ENCODE data around the gene PGLYRP2.

Gene PGLYRP2

DNA sequence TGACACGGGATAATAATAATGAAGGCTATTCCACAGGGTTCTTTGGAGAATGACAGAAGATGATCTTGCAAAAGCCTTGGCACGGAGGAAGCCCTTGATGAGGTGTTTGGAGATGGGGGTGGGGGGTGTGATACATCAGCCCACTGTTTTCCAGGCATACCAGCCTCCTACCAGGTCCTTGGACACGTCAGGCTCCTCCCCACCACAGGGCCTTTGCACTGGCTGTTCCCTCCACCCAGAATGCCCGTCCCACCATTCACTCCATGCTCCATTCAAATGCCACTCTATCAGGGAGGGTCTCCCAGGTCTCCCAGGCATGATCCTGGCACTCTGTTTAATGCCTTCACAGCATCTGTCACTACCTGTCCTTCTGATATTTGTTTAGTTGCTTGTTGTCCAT is 32.2 kb downstream of the PGLYRP2 start:
- Histone ChIP-seq H3K4me3 (ENCODE audit: low read length, poor library complexity, severe bottlenecking) (no peak overlapping the region), H3K27me3 (ENCODE audit: insufficient read depth, low read length, poor library complexity, severe bottlenecking) (no peaks in the 10 kb centered on the region), H4K20me1 (ENCODE audit: insufficient read depth, low read length, poor library complexity, severe bottlenecking) (no peaks in the 10 kb centered on the region), H3K36me3 (ENCODE audit: insufficient read depth, low read length) (no peaks in the 10 kb centered on the region), H3K9ac (ENCODE audit: low read depth, low read length, poor library complexity, severe bottlenecking) (no peak overlapping the region), H3K4me2 (ENCODE audit: low read depth, low read length, poor library complexity, severe bottlenecking) (no peak overlapping the region), H2AFZ (ENCODE audit: low read length) (no peak overlapping the region), H3F3A (ENCODE audit: low read depth) (peaks cover 13% of the 10 kb centered on the region; the same call in 1 of the 2 replicates), H3K9me3 (ENCODE audit: insufficient read depth, low read depth, low read length) (no peaks in the 10 kb centered on the region), H3K9me2 (replicated peaks; ENCODE audit: low read depth, low read length) (no peaks in the 10 kb centered on the region), H3K79me2 (ENCODE audit: insufficient read depth, low read length) (no peaks in the 10 kb centered on the region), H3K4me1 (ENCODE audit: insufficient read depth, low read length, poor library complexity, severe bottlenecking) (no peaks in the 10 kb centered on the region)
- no peak for TF ChIP-seq EZH2phosphoT487 (IDR thresholded peaks at IDR 0.05; ENCODE audit: borderline replicate concordance)
- TF ChIP-seq, protein P1, sequence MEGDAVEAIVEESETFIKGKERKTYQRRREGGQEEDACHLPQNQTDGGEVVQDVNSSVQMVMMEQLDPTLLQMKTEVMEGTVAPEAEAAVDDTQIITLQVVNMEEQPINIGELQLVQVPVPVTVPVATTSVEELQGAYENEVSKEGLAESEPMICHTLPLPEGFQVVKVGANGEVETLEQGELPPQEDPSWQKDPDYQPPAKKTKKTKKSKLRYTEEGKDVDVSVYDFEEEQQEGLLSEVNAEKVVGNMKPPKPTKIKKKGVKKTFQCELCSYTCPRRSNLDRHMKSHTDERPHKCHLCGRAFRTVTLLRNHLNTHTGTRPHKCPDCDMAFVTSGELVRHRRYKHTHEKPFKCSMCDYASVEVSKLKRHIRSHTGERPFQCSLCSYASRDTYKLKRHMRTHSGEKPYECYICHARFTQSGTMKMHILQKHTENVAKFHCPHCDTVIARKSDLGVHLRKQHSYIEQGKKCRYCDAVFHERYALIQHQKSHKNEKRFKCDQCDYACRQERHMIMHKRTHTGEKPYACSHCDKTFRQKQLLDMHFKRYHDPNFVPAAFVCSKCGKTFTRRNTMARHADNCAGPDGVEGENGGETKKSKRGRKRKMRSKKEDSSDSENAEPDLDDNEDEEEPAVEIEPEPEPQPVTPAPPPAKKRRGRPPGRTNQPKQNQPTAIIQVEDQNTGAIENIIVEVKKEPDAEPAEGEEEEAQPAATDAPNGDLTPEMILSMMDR (conservative IDR thresholded peaks at IDR 0.05; ENCODE audit: low read length) = no peak

DNA sequence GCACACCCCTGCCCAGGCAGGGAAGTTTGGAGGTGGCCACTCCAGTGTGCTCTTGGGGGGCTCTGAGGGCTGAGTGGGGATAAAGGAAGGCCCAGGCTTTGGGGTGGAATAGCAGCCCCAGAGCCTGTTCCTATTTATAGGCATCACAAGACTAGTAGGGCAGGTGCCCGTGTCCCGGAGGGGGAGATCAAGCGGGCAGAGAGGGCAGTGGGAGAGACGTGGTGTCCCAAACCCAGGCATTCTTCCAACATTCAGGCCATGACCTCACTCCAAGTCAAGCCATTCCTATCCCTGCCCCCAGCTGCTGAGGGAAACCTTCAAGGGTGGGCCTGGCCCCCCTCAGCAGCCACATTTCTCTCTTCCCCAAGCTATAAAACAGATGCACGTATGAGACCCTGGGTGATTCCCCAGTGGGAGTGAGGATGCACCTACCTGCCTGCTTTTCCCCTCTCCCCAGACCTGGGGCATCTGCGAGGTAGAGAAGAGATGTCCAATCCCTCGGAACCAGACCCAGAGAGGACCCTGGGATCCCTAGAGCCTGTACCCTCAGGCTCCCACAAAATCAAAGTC is 33.4 kb downstream of the PGLYRP2 start:
- Histone ChIP-seq H3K4me2 (ENCODE audit: low read depth, low read length, poor library complexity, severe bottlenecking) (no peak overlapping the region), H3K9me2 (replicated peaks; ENCODE audit: low read depth, low read length) (no peaks in the 10 kb centered on the region), H3K9me3 (ENCODE audit: insufficient read depth, low read depth, low read length) (no peaks in the 10 kb centered on the region), H4K20me1 (ENCODE audit: insufficient read depth, low read length, poor library complexity, severe bottlenecking) (no peaks in the 10 kb centered on the region), H3K36me3 (ENCODE audit: insufficient read depth, low read length) (no peaks in the 10 kb centered on the region), H3K4me1 (ENCODE audit: insufficient read depth, low read length, poor library complexity, severe bottlenecking) (no peaks in the 10 kb centered on the region), H3K79me2 (ENCODE audit: insufficient read depth, low read length) (no peaks in the 10 kb centered on the region), H3F3A (ENCODE audit: low read depth) (peaks cover 3% of the 10 kb centered on the region; the same call in 1 of the 2 replicates), H3K4me3 (ENCODE audit: low read length, poor library complexity, severe bottlenecking) (no peak overlapping the region), H3K27me3 (ENCODE audit: insufficient read depth, low read length, poor library complexity, severe bottlenecking) (no peaks in the 10 kb centered on the region), H3K9ac (ENCODE audit: low read depth, low read length, poor library complexity, severe bottlenecking) (no peak overlapping the region), H2AFZ (ENCODE audit: low read length) (no peak overlapping the region)
- TF ChIP-seq, protein P1 (conservative IDR thresholded peaks at IDR 0.05; ENCODE audit: low read length) = no peak
- TF ChIP-seq EZH2phosphoT487 (IDR thresholded peaks at IDR 0.05; ENCODE audit: borderline replicate concordance) = no peak

DNA sequence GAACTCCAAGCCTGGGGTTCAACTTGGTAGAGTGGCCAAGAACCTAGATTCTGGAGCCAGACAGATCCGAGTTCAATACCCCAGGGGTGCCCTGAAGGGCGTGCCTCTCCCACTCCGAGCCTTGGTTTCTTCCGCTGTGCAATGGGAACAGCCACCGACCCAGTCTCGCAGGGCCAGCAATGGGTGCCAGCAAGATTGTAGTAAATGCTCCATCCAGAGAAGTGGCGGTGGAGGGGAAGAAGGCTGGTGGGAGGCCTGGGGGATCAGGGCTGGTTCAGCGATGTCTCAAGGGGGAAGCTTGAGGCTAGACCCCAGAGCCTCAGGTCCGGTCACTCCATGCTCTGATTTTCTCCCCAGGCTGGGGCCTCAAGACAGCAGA is 34.1 kb downstream of the PGLYRP2 start:
- Histone ChIP-seq H3K27me3 (ENCODE audit: insufficient read depth, low read length, poor library complexity, severe bottlenecking) (no peaks in the 10 kb centered on the region), H3K4me2 (ENCODE audit: low read depth, low read length, poor library complexity, severe bottlenecking) (no peak overlapping the region), H3K4me3 (ENCODE audit: low read length, poor library complexity, severe bottlenecking) (no peak overlapping the region), H3K9me3 (ENCODE audit: insufficient read depth, low read depth, low read length) (no peaks in the 10 kb centered on the region), H4K20me1 (ENCODE audit: insufficient read depth, low read length, poor library complexity, severe bottlenecking) (no peaks in the 10 kb centered on the region), H3F3A (ENCODE audit: low read depth) (no peaks in the 10 kb centered on the region), H3K4me1 (ENCODE audit: insufficient read depth, low read length, poor library complexity, severe bottlenecking) (no peaks in the 10 kb centered on the region), H3K36me3 (ENCODE audit: insufficient read depth, low read length) (no peaks in the 10 kb centered on the region), H2AFZ (ENCODE audit: low read length) (no peak overlapping the region), H3K9ac (ENCODE audit: low read depth, low read length, poor library complexity, severe bottlenecking) (no peak overlapping the region), H3K79me2 (ENCODE audit: insufficient read depth, low read length) (no peaks in the 10 kb centered on the region), H3K9me2 (replicated peaks; ENCODE audit: low read depth, low read length) (no peaks in the 10 kb centered on the region)
- no peak for TF ChIP-seq EZH2phosphoT487 (IDR thresholded peaks at IDR 0.05; ENCODE audit: borderline replicate concordance)
- TF ChIP-seq, protein P1 (conservative IDR thresholded peaks at IDR 0.05; ENCODE audit: low read length) = no peak
